K562 (cell line): ENCODE data around the gene STEAP2. TPM values are rescaled to one million over a fixed set of nuclear protein-coding genes. Genes with fewer than 3 reads are reported as not detected.
"Not testable (repeated sequence)": the region's sequence is repeated elsewhere in the genome, so short reads cannot be mapped to it uniquely, and the experiment has no call there.

Experiments used
- ATAC-seq: fragments of 200-7000 bp; cut with Tn5 transposase; 3 replicates; pipeline ENCODE4 v1.9.1; 2020; ENCODE audit warnings: moderate library complexity
- BruUV-seq: library from RNA; stranded (reverse); fragments of 400-500 nt; replicated peaks from 2 replicates; lab custom pipeline; 2021; lab: Mats Ljungman, UMichigan
- CTCF ChIA-PET: fragments of 300-600 bp; formaldehyde crosslinking; extraction: SDS; loops from one replicate; lab custom pipeline; 2021; ENCODE audit warnings: low intra/inter-chr PET ratio; lab: Yijun Ruan, JAX
- POLR2A ChIA-PET: fragments of 300-600, 350-650 bp; sonication (Branson Sonifier 250); formaldehyde crosslinking; extraction: SDS; loops from one replicate; lab custom pipeline; 2021; ENCODE audit warnings: antibody characterized with exemption, inconsistent platforms; lab: Yijun Ruan, JAX
- DNase-seq, 4 experiments: peaks; one replicate each; pipeline versions ENCODE4 v3.0.0 to v3.0.0-alpha.2; 2011 to 2018; ENCODE audit warnings: low spot score in 3 of 4, mixed read lengths in 3 of 4; ENCODE audit errors: extremely low read depth in 1 of 4
- FAIRE-seq: peaks from 2 replicates; lab custom pipeline; 2011; peaks lifted over from hg19 to GRCh38; lab: Jason Lieb, UNC
- H2AFZ ChIP-seq: 2 replicates; pipeline ENCODE4 v1.6.0; 2011; ENCODE audit warnings: low read depth, low read length, control low read depth, inconsistent platforms
- H3K27ac ChIP-seq: fragments of 200-600 bp; 3 replicates; pipeline ENCODE4 v1.8.0; 2011; ENCODE audit warnings: low read depth, mild to moderate bottlenecking, control low read depth, inconsistent platforms, low read length, moderate library complexity, mixed read lengths; ENCODE audit errors: extremely low read depth
- H3K27me3 ChIP-seq, 2 experiments: fragments of 300-600 bp in 1 of 2; 2 replicates in 1 of 2; 3 replicates in 1 of 2; pipeline versions ENCODE4 v1.6.0 to v1.8.0; 2011; ENCODE audit warnings: inconsistent platforms in 2 of 2, low read length in 2 of 2, mild to moderate bottlenecking in 1 of 2, mixed read lengths in 1 of 2, moderate library complexity in 1 of 2; ENCODE audit not compliant: control insufficient read depth in 2 of 2, insufficient read depth in 2 of 2
- H3K36me3 ChIP-seq: fragments of 300-600 bp; 3 replicates; pipeline ENCODE4 v1.8.0; 2011; ENCODE audit warnings: mild to moderate bottlenecking, low read length, inconsistent platforms; ENCODE audit not compliant: control insufficient read depth, insufficient read depth
- H3K4me1 ChIP-seq, 2 experiments: fragments of 200-600 bp in 1 of 2; replicated peaks in 1 of 2; 2 replicates in 1 of 2; 3 replicates in 1 of 2; pipeline versions ENCODE4 v1.5.1 to v1.8.0; 2011; ENCODE audit warnings: inconsistent platforms in 2 of 2, low read length in 2 of 2, mild to moderate bottlenecking in 1 of 2, mixed read lengths in 1 of 2, moderate library complexity in 1 of 2; ENCODE audit not compliant: control insufficient read depth in 2 of 2, insufficient read depth in 2 of 2
- H3K4me2 ChIP-seq: 2 replicates; pipeline ENCODE4 v1.6.1; 2011; ENCODE audit warnings: low read length, control low read depth, inconsistent platforms, mixed read lengths; ENCODE audit not compliant: insufficient read depth
- H3K4me3 ChIP-seq: fragments of 200-600 bp; sonication (generic), shearing (Covaris generic); 2 replicates; pipeline ENCODE4 v1.5.1; 2016; ENCODE audit warnings: control low read depth, inconsistent platforms
- H3K79me2 ChIP-seq: fragments of 200-600 bp; 3 replicates; pipeline ENCODE4 v1.8.0; 2011; ENCODE audit warnings: low read length, inconsistent platforms; ENCODE audit not compliant: control insufficient read depth, insufficient read depth
- H3K9ac ChIP-seq, 2 experiments: 2 replicates each; pipeline versions ENCODE4 v1.6.0 to v1.6.1; 2011; ENCODE audit warnings: low read depth in 2 of 2, low read length in 2 of 2, control low read depth in 1 of 2, inconsistent platforms in 1 of 2, mild to moderate bottlenecking in 1 of 2, mixed read lengths in 1 of 2; ENCODE audit not compliant: insufficient read depth in 1 of 2
- H3K9me1 ChIP-seq: one replicate; pipeline ENCODE4 v1.6.0; 2011; ENCODE audit warnings: inconsistent platforms, mild to moderate bottlenecking, low read length, moderate library complexity; ENCODE audit not compliant: control insufficient read depth, insufficient read depth
- H3K9me3 ChIP-seq: replicated peaks from 2 replicates; pipeline ENCODE4 v1.5.1; 2011; ENCODE audit warnings: low read depth, low read length, inconsistent platforms; ENCODE audit not compliant: control insufficient read depth, insufficient read depth
- H4K20me1 ChIP-seq: replicated peaks from 2 replicates; pipeline ENCODE4 v1.6.1; 2011; ENCODE audit warnings: low read length, inconsistent platforms, mixed read lengths; ENCODE audit not compliant: control insufficient read depth, insufficient read depth
- E2F3 ChIP-seq: fragments of 250-450 bp; sonication (Bioruptor Pico); IDR thresholded peaks from 2 replicates; pipeline ENCODE4 v1.4.0; 2020; ENCODE audit warnings: mild to moderate bottlenecking
- HNRNPK ChIP-seq: fragments of 200-400 bp; formaldehyde crosslinking; IDR thresholded peaks from one replicate; pipeline ENCODE4 v1.6.1; 2018; ENCODE audit warnings: mild to moderate bottlenecking, low read depth, low read length; ENCODE audit not compliant: poor library complexity, severe bottlenecking
- NR0B1 ChIP-seq: fragments of 450-650 bp; IDR thresholded peaks from one replicate; pipeline ENCODE4 v1.6.1; 2018; ENCODE audit warnings: mild to moderate bottlenecking, moderate library complexity; ENCODE audit not compliant: partially characterized antibody
- PRPF4 ChIP-seq: fragments of 200-400 bp; formaldehyde crosslinking; IDR thresholded peaks from one replicate; pipeline ENCODE4 v1.6.1; 2017; ENCODE audit warnings: low read length, low read depth, mild to moderate bottlenecking; ENCODE audit not compliant: insufficient read depth, poor library complexity, severe bottlenecking
- RBM25 ChIP-seq: fragments of 200-400 bp; formaldehyde crosslinking; IDR thresholded peaks from 2 replicates; pipeline ENCODE4 v1.6.1; 2018; ENCODE audit warnings: low read length, low read depth, moderate library complexity; ENCODE audit not compliant: severe bottlenecking
- STAT6 ChIP-seq: sonication (generic); formaldehyde crosslinking; IDR thresholded peaks from 2 replicates; pipeline ENCODE4 v1.8.1; 2023; ENCODE audit warnings: mild to moderate bottlenecking, missing genetic modification reagents
- ZNF146 ChIP-seq: IDR thresholded peaks from one replicate; pipeline ENCODE4 v1.6.1; 2018; ENCODE audit warnings: missing compliant biosample characterization; ENCODE audit not compliant: unreplicated experiment
- WGBS: fragments of 100-300 bp; shearing (Covaris generic); methylation state at CpG from one replicate; pipeline ENCODE4 v1.1.6; 2016; ENCODE audit warnings: low coverage, mixed read lengths; ENCODE audit not compliant: insufficient coverage; ENCODE audit errors: missing lambda C conversion rate; 5-methylcytosine and 5-hydroxymethylcytosine counted together
- in situ Hi-C: fragments of 300-500 bp; cut with MboI; formaldehyde crosslinking; loops from 4 replicates; pipeline ENCODE4 v1.15.0; 2018; ENCODE audit warnings: inconsistent platforms, mixed read lengths
- intact Hi-C: fragments of 100-400 bp; cut with micrococcal nuclease; formaldehyde crosslinking; loops from 2 replicates; pipeline ENCODE4 v1.14.2; 2022
- polyA plus RNA-seq, 8 experiments: library from polyadenylated mRNA; depleted of rRNA in 4 of 8; stranded (reverse) in 5 of 8; unstranded in 3 of 8; fragments of >200 nt; fragmentation: Nextera tagmentation in 2 of 8; fragmentation: Illumina TruSeq in 1 of 8; extraction: Ambion mirVana in 2 of 8; extraction: Trizol in 1 of 8; gene quantifications; 2 replicates each; pipeline versions ENCODE4 v1.2.1 to v1.2.3, GENCODE V29; 2011 to 2014; ENCODE audit warnings: inconsistent platforms in 1 of 8, missing spikeins in 1 of 8
- total RNA-seq, 7 experiments: library from RNA; depleted of rRNA in 6 of 7; stranded (reverse); fragments of >200 nt in 6 of 7; fragmentation: Illumina TruSeq in 2 of 7; extraction: Trizol in 2 of 7; gene quantifications; 2 replicates each; pipeline versions ENCODE4 v1.2.1 to v1.2.3, GENCODE V29; 2011 to 2021; ENCODE audit warnings: low replicate concordance in 1 of 7

STEAP2 gene
- total and polyA plus RNA-seq, 9 of the 15 experiments (the other 6 are each of a cell fraction or from before 2014, with no cell fraction given), result 0.02 to 0.03 TPM; not detected in 7

DNA sequence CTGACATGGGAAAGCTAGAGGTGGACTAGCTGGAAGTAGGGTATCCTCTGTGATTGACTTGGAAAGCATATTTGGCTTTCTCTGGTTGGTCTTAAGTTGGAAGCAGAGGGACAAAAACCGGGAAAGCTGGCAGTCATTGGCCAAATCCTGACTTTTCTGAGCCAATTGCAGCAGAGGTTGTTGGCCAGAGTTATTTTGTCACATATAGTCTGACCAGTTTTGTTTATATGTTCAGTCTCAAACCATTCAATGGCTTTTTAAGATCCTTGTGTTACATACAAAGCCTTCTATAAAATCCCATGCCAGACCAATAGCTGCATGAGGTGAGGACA, 39.7 kb downstream of the STEAP2 start (continued):
- TF ChIP-seq HNRNPK, result no peak
- no peak for TF ChIP-seq STAT6 (CRISPR knock-in tag)
- no peak for TF ChIP-seq NR0B1
- no peak for TF ChIP-seq E2F3 (CRISPR knock-in tag)
- TF ChIP-seq PRPF4, result no peak

GRCh38 chr7:90256011-90256410, 44.5 kb downstream of the STEAP2 start:
- intact Hi-C loops, H3K4me3 ChIP-seq, CTCF ChIA-PET, BruUV-seq, POLR2A ChIA-PET, H3K9me3 ChIP-seq, H3K36me3 ChIP-seq, H3K27me3 ChIP-seq, H3K4me1 ChIP-seq, H3K4me2 ChIP-seq, H3K79me2 ChIP-seq, H4K20me1 ChIP-seq, H3K9me1 ChIP-seq, DNase-seq, in situ Hi-C loops, H2AFZ ChIP-seq, ATAC-seq, H3K9ac ChIP-seq, H3K27ac ChIP-seq, FAIRE-seq: not testable (repeated sequence)
- WGBS, result 20% methylated on average over 5 of the region's 5 CpGs
- peak; percentile 50 for TF ChIP-seq RBM25
- TF ChIP-seq ZNF146, result peak; percentile 93
